GM10266 (cell line): ENCODE data around the gene HTR3E.

Experiments used
- DNase-seq: peaks from one replicate; pipeline ENCODE4 v3.0.0; 2012; ENCODE audit errors: extremely low spot score
- TF ChIP-seq, protein P1 (sequence below): IDR thresholded peaks from 2 replicates; pipeline ENCODE4 v1.5.1; 2012; ENCODE audit warnings: mild to moderate bottlenecking, low read depth; ENCODE audit not compliant: control insufficient read depth, insufficient read depth; ENCODE audit errors: missing control alignments

HTR3E gene

DNA sequence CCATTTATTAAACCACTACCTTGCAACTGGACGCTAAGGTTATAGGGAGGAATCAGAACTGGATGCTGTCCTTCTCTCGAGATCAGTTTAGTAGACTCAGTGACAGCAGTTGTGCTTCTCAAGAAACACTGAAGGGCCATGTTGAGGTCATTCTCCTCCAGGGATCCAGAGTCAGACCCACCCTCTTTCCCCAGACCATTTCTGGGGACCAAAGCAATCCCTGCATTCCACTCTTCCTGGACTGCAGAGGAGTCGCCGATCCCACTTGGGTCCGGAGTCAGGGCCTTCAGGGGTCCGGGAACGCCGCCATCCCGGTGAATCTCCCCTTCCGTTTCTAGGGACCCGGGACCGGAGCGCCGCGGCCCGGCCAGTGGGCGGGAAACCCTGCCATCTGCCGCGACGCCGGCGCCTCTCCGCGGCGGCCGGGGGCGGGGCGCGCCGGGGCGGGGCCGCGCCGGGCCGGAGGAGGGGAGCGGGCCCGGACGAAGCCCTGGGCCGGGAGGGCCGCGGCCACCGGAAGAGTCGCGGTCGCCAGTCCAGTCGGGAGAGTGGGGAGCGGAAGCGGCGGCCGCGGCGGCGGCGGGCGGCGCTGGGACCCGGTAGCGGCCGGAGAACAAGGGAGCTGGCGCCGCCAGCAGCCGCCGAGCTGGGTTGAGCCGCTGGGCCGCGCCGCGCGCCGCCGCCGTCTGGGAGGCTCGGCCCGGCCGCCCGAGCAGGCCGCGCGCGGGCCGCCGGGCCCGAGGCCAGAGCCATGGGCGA, 58.2 kb downstream of the HTR3E start, which contains the start of gene DVL3:
TSS of gene DVL3 (plus strand) at position 493 of the 759 bp plus-strand sequence. CDS start at position 752, 259 bp downstream.
- TF ChIP-seq, protein P1, sequence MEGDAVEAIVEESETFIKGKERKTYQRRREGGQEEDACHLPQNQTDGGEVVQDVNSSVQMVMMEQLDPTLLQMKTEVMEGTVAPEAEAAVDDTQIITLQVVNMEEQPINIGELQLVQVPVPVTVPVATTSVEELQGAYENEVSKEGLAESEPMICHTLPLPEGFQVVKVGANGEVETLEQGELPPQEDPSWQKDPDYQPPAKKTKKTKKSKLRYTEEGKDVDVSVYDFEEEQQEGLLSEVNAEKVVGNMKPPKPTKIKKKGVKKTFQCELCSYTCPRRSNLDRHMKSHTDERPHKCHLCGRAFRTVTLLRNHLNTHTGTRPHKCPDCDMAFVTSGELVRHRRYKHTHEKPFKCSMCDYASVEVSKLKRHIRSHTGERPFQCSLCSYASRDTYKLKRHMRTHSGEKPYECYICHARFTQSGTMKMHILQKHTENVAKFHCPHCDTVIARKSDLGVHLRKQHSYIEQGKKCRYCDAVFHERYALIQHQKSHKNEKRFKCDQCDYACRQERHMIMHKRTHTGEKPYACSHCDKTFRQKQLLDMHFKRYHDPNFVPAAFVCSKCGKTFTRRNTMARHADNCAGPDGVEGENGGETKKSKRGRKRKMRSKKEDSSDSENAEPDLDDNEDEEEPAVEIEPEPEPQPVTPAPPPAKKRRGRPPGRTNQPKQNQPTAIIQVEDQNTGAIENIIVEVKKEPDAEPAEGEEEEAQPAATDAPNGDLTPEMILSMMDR: no peak
- DNase-seq: peak; percentile 97

DNA sequence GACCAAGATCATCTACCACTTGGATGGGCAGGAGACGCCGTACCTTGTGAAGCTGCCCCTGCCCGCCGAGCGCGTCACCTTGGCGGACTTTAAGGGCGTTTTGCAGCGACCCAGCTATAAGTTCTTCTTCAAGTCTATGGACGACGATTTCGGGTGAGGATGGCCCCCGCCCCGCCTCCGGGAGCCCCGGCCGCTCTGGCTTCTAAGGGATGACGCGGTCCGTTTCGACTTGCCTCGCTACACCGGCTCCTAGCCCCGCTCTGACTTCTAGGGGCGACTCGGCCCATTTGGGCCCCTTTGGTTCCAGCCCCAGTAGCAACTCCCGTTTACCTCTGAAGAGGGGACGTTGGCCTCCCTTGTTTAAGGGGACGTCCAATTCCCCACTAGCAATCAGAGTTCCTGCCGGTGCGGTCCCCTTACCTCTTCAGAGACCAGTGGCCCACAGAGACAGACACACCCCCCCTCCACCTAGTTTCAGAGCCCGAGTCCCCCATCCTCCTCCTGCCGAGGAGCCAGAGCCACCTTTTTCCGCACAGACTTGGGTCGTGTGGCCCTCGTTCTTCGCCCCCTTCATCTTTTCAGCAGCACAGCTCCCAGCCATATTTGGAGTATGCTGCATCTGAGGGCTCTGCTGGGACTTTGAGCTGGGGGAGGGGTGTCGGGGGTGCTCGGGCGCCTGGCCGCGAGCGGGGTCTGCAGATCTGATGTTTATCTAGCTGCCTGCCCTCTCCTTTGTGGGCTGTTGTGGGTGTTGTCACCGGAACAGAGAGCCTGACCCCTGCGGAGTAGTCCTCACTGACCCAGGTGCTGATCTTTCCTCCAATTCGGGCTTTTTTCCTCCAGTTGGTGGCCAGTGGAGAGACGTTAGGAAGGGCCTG, 59.0 kb downstream of the HTR3E start:
- TF ChIP-seq, protein P1: no peak
- DNase-seq: peak; percentile 78

DNA sequence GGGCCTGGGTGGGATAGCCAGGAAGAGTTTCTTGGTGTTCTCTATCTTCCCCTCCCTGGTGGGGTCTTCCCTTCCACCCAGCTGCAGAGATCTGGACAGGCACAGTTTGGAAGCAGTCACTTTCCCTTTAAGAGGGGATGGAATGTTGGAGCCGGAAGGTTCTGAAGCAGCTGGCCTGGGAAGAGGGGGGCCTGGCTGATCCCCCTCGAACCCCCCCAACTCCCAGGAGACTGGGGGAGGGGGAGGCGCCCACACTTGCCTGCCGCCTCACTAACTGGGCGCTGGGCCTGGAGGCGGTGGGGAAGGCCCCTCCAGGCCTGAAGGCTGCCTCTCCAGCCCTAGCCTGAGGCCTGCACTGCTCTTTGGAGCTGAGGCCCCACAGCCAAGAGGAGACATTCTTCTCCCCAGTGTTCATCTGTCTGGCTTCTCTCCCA, 59.7 kb downstream of the HTR3E start:
- DNase-seq: no peak
- TF ChIP-seq, protein P1: no peak
